ENCODE data around the gene MTARC2.

GRCh38 chr1:220732621-220733020, 15.5 kb upstream of the MTARC2 start:
- TF ChIP-seq CTCF (conservative IDR thresholded peaks at IDR 0.05; ENCODE audit: low read depth, low read length) (no peak), EZH2 (IDR thresholded peaks at IDR 0.05; ENCODE audit: borderline replicate concordance, low read depth, low read length, poor library complexity, severe bottlenecking) (no peak)
